DOHH2 (cell line): ENCODE measurements around the gene POLN.

Source experiments
- H3F3A ChIP-seq: fragments of 200-600 bp; sonication (generic), shearing (Covaris generic); 2 replicates; pipeline ENCODE4 v1.6.0; 2016; ENCODE audit warnings: antibody characterized with exemption, mild to moderate bottlenecking; ENCODE audit not compliant: control insufficient read depth, insufficient read depth
- H3K27ac ChIP-seq: fragments of 200-600 bp; sonication (generic); 2 replicates; pipeline ENCODE4 v1.5.1; 2014; ENCODE audit warnings: low read depth, mild to moderate bottlenecking, low read length, moderate library complexity
- H3K27me3 ChIP-seq: fragments of 200-600 bp; sonication (generic); 2 replicates; pipeline ENCODE4 v1.6.1; 2014; ENCODE audit warnings: mild to moderate bottlenecking, low read length, mixed read lengths; ENCODE audit not compliant: control insufficient read depth
- H3K36me3 ChIP-seq: fragments of 200-600 bp; sonication (generic); 2 replicates; pipeline ENCODE4 v1.6.1; 2014; ENCODE audit warnings: mild to moderate bottlenecking, low read length, moderate library complexity, mixed read lengths; ENCODE audit not compliant: control insufficient read depth
- H3K4me1 ChIP-seq: fragments of 200-600 bp; sonication (generic); 2 replicates; pipeline ENCODE4 v1.6.1; 2014; ENCODE audit warnings: mild to moderate bottlenecking, low read length, mixed read lengths; ENCODE audit not compliant: control insufficient read depth
- H3K4me2 ChIP-seq: fragments of 200-600 bp; sonication (generic); 2 replicates; pipeline ENCODE4 v1.6.0; 2014; ENCODE audit warnings: mild to moderate bottlenecking, low read length, moderate library complexity
- H3K4me3 ChIP-seq: fragments of 200-600 bp; sonication (generic); 2 replicates; pipeline ENCODE4 v1.5.1; 2014; ENCODE audit warnings: mild to moderate bottlenecking, low read length, mixed read lengths
- H3K79me2 ChIP-seq: fragments of 200-600 bp; sonication (generic); 2 replicates; pipeline ENCODE4 v1.6.1; 2014; ENCODE audit warnings: mild to moderate bottlenecking, low read length, mixed read lengths; ENCODE audit not compliant: control insufficient read depth
- H3K9me2 ChIP-seq: fragments of 200-600 bp; sonication (generic); replicated peaks from 2 replicates; pipeline ENCODE4 v1.6.1; 2014; ENCODE audit warnings: mild to moderate bottlenecking, low read length, mixed read lengths; ENCODE audit not compliant: control insufficient read depth
- H3K9me3 ChIP-seq: fragments of 200-600 bp; sonication (generic); 2 replicates; pipeline ENCODE4 v1.6.1; 2014; ENCODE audit warnings: antibody characterized with exemption, low read length, mixed read lengths; ENCODE audit not compliant: control insufficient read depth, insufficient read depth
- H4K20me1 ChIP-seq: fragments of 200-600 bp; sonication (generic); 2 replicates; pipeline ENCODE4 v1.6.0; 2014; ENCODE audit warnings: low read depth, mild to moderate bottlenecking, antibody characterized with exemption, low read length, moderate library complexity; ENCODE audit not compliant: control insufficient read depth, insufficient read depth
- EZH2phosphoT487 ChIP-seq: fragments of 200-600 bp; sonication (generic); IDR thresholded peaks from 2 replicates; pipeline ENCODE4 v1.6.1; 2017; ENCODE audit warnings: borderline replicate concordance, mild to moderate bottlenecking, antibody characterized with exemption, low read length, moderate library complexity, mixed read lengths
- TF ChIP-seq, protein P1 (sequence below): fragments of 200-600 bp; sonication (generic); IDR thresholded peaks from one replicate; pipeline ENCODE4 v1.5.1; 2014; ENCODE audit warnings: antibody characterized with exemption, mild to moderate bottlenecking, low read depth, low read length; ENCODE audit not compliant: poor library complexity, severe bottlenecking

The POLN gene

DNA sequence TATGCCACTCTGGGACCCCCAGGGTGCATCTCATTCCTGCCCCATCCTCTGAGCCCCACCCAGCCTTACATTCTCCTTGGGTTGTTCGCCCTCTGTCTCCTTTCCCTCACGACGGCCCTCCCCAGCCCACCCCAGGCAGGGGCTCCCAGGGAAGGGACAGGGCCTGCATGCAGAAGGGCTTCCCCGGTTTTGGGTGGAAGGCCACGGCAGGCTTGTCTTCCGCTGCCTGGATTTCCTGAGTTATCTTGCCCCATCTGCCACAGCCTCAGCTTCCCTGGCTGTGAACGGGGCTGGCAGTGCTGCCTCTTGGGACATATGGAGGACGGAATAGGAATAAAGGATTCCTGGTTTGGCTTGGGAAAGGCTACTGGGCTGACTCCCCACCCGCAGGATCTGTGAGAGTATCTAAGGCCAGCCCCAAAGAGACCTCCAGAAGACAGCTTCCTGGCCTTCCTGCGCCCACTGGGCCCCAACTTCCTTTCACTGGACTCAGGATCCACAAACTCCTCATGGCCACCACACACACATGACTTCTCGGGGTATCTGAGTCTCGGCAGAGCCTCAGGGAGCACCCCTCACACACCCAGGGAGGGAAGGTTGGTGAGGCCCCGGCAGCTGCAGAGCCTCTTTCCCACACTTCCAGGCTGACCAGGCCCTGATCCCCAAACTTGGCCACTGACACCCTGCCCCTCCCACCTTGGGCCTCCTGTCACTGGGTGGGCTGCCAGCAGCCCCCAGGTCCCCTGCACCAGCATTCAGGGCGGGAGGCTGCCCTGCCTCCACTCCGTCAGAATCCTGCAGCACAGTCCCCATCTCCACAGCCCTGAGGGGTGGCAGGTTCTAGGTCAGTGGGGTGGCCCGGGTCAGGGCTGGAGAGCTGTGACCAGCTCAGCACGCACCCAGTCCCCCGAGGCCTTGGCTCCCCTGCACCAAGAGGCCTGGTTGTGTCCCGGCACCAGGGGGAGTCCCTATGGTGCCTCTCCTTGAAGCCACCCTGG, 23.5 kb upstream of the POLN start:
- H4K20me1 ChIP-seq, result no peaks in the 10 kb centered on the region
- no peak overlapping the region for H3K27ac ChIP-seq
- H3K36me3 ChIP-seq, result no peaks in the 10 kb centered on the region
- H3K9me3 ChIP-seq, result no peaks in the 10 kb centered on the region
- H3F3A ChIP-seq, result no peaks in the 10 kb centered on the region
- H3K79me2 ChIP-seq, result no peaks in the 10 kb centered on the region
- no peaks in the 10 kb centered on the region for H3K27me3 ChIP-seq
- H3K4me2 ChIP-seq, result no peak overlapping the region
- H3K4me1 ChIP-seq, result peaks cover 26% of the 10 kb centered on the region
- no peaks in the 10 kb centered on the region for H3K9me2 ChIP-seq
- no peak overlapping the region for H3K4me3 ChIP-seq
- TF ChIP-seq EZH2phosphoT487, result no peak
- TF ChIP-seq, protein P1, sequence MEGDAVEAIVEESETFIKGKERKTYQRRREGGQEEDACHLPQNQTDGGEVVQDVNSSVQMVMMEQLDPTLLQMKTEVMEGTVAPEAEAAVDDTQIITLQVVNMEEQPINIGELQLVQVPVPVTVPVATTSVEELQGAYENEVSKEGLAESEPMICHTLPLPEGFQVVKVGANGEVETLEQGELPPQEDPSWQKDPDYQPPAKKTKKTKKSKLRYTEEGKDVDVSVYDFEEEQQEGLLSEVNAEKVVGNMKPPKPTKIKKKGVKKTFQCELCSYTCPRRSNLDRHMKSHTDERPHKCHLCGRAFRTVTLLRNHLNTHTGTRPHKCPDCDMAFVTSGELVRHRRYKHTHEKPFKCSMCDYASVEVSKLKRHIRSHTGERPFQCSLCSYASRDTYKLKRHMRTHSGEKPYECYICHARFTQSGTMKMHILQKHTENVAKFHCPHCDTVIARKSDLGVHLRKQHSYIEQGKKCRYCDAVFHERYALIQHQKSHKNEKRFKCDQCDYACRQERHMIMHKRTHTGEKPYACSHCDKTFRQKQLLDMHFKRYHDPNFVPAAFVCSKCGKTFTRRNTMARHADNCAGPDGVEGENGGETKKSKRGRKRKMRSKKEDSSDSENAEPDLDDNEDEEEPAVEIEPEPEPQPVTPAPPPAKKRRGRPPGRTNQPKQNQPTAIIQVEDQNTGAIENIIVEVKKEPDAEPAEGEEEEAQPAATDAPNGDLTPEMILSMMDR, result no peak

DNA sequence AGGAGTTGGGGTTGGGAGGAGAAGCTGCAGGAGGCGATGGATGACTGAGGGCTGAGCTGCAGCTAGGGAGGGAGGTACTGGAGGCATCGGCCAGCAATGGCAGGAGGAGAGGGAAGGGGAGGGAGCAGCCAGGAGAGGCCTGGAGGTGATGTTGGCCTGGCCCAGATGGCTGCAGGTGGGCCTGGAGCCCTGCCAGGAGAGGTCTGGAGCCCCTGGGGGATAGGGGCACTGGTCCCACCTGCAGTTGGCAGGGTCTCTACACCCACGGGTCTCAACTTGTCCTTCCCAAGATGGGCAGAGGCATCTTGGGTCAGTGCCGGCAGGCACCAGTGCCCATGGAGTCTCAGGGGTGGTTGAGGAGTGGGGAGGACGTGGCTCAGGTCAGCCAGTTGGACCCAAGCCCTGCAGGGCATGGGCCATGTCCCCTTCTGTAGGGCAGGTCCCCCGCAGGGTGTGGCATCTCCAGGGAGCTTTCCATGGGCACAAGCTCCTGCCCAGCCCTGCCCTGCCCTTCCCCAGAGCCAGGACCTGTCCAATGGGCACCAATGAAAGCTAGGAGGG, 22.6 kb upstream of the POLN start:
- no peaks in the 10 kb centered on the region for H3F3A ChIP-seq
- H3K9me3 ChIP-seq, result no peaks in the 10 kb centered on the region
- H3K27me3 ChIP-seq, result no peaks in the 10 kb centered on the region
- no peaks in the 10 kb centered on the region for H3K9me2 ChIP-seq
- H4K20me1 ChIP-seq, result no peaks in the 10 kb centered on the region
- H3K36me3 ChIP-seq, result no peaks in the 10 kb centered on the region
- no peak overlapping the region for H3K4me2 ChIP-seq
- H3K79me2 ChIP-seq, result no peaks in the 10 kb centered on the region
- H3K4me3 ChIP-seq, result no peak overlapping the region
- H3K4me1 ChIP-seq, result peaks cover 26% of the 10 kb centered on the region
- H3K27ac ChIP-seq, result no peak overlapping the region
- TF ChIP-seq EZH2phosphoT487, result no peak
- TF ChIP-seq, protein P1, result no peak

DNA sequence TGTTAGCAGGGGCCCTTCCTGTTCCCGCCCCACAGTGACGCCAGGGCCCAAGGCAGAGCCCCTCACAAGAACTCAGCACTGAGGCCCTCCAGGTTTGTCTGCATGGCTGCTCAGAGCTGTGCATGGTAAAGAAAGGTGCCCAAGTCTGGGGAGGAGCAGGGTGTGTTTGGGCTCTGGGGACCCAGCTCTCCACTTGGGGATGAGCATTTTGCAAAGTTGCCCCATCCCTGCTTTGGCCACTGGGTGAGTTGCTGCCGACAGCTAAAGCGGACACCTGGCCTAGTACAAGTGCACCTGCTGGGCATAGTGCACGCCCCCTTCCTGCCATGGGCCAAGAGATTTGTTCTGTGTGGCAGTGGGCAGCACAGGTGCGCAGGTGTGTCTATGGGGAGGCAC, 22.0 kb upstream of the POLN start:
- no peak overlapping the region; the same call in 1 of the 2 replicates for H3K4me2 ChIP-seq
- TF ChIP-seq, protein P1, result no peak
- TF ChIP-seq EZH2phosphoT487, result no peak
- no peak overlapping the region for H3K4me3 ChIP-seq
- peaks cover 26% of the 10 kb centered on the region for H3K4me1 ChIP-seq
- H3K9me3 ChIP-seq, result no peaks in the 10 kb centered on the region
- H3K27me3 ChIP-seq, result no peaks in the 10 kb centered on the region
- no peaks in the 10 kb centered on the region for H3K36me3 ChIP-seq
- no peaks in the 10 kb centered on the region for H3K9me2 ChIP-seq
- H3K27ac ChIP-seq, result no peak overlapping the region
- no peaks in the 10 kb centered on the region for H4K20me1 ChIP-seq
- H3F3A ChIP-seq, result no peaks in the 10 kb centered on the region
- no peaks in the 10 kb centered on the region for H3K79me2 ChIP-seq
